Subcutaneous abdominal adipose tissue (tissue), 5 donors: Measurements from ENCODE around the gene SHE.

Experiments
- H3K27ac ChIP-seq: one replicate; pipeline ENCODE4 v1.7.0; 2013; ENCODE audit warnings: low read depth, mild to moderate bottlenecking, inconsistent platforms, low read length, moderate library complexity
- H3K27me3 ChIP-seq, 5 donors: one replicate each; pipeline ENCODE4 v1.7.0; 2013; ENCODE audit warnings: low read length in 5 of 5, inconsistent platforms in 1 of 5; ENCODE audit not compliant: control insufficient read depth in 5 of 5, insufficient read depth in 4 of 5
- H3K36me3 ChIP-seq, 5 donors: one replicate each; pipeline ENCODE4 v1.7.0; 2013; ENCODE audit warnings: low read length in 5 of 5; ENCODE audit not compliant: control insufficient read depth in 5 of 5, insufficient read depth in 5 of 5
- H3K4me1 ChIP-seq, 5 donors: one replicate each; pipeline ENCODE4 v1.7.0; 2013; ENCODE audit warnings: low read length in 5 of 5, mild to moderate bottlenecking in 3 of 5, moderate library complexity in 1 of 5; ENCODE audit not compliant: control insufficient read depth in 5 of 5, insufficient read depth in 5 of 5
- H3K4me3 ChIP-seq, 5 donors: one replicate each; pipeline ENCODE4 v1.7.0; 2013; ENCODE audit warnings: low read length in 5 of 5, low read depth in 1 of 5
- H3K9ac ChIP-seq, 5 donors: one replicate each; pipeline ENCODE4 v1.7.0; 2013; ENCODE audit warnings: low read length in 5 of 5, mild to moderate bottlenecking in 4 of 5, moderate library complexity in 3 of 5
- H3K9me3 ChIP-seq, 5 donors: one replicate each; pipeline ENCODE4 v1.7.0; 2013; ENCODE audit warnings: low read length in 5 of 5; ENCODE audit not compliant: control insufficient read depth in 5 of 5
- donor health status: healthy.
- donor health status: healthy.
- donor health status: healthy.
- donor health status: healthy.
- donor health status: healthy.

The SHE gene

GRCh38 chr1:154456631-154457030 lies 45.6 kb downstream of the SHE start:
- no peak overlapping the region for H3K4me3 ChIP-seq
- no peak overlapping the region for H3K9ac ChIP-seq
- H3K9me3 ChIP-seq = no peaks in the 10 kb centered on the region
- H3K4me1 ChIP-seq = peaks cover 3 to 20% (median 13%) of the 10 kb centered on the region in 5 donors
- peaks cover 0 to 52% (median 12%) of the 10 kb centered on the region in 5 donors for H3K36me3 ChIP-seq
- no peak overlapping the region for H3K27ac ChIP-seq
- no peaks in the 10 kb centered on the region for H3K27me3 ChIP-seq

DNA sequence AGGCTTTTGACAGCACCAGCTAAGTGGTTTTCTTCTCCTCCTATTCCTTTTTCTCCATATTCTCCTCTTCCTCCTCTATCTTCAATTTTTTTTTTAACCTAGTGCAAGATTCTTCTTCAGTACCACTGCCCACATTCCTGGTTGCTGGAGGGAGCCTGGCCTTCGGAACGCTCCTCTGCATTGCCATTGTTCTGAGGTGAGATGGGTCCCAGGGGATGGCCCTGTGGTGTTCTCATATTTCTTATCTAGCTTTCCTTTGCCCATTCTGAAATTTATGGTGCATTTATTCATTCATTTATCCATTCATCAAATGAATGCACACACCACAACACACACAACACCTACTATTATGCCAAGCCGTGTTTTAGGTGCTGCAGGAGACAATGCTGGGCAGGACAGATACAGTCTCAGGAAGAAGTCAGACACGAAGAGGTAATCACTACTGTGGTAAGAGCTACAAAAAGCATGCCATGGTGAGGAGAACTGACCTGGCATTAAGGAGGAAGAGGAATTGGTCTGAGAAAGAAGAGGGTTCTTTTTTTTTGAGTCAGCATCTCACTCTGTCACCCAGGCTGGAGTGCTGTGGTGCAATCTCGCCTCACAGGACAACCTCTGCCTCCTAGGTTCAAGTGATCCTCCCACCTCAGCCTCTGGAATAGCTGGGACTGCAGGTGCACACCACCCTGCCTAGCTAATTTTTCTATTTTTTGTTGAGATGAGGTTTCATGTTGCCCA lies 47.7 kb downstream of the SHE start:
- H3K27me3 ChIP-seq = no peaks in the 10 kb centered on the region
- H3K27ac ChIP-seq = no peak overlapping the region
- peaks cover 3 to 20% (median 13%) of the 10 kb centered on the region in 5 donors for H3K4me1 ChIP-seq
- no peak overlapping the region for H3K4me3 ChIP-seq
- no peaks in the 10 kb centered on the region for H3K9me3 ChIP-seq
- H3K36me3 ChIP-seq = peaks cover 3 to 58% (median 23%) of the 10 kb centered on the region in 5 donors
- H3K9ac ChIP-seq = no peak overlapping the region

- H3K9me3 ChIP-seq = no peaks in the 10 kb centered on the region
- no peak overlapping the region for H3K9ac ChIP-seq
- no peaks in the 10 kb centered on the region for H3K27me3 ChIP-seq
- H3K36me3 ChIP-seq = peaks cover 5 to 58% (median 25%) of the 10 kb centered on the region in 5 donors
- peak overlapping the region; percentile 14 for H3K27ac ChIP-seq
- H3K4me3 ChIP-seq = no peak overlapping the region
- H3K4me1 ChIP-seq = peaks cover 3 to 20% (median 13%) of the 10 kb centered on the region in 5 donors
Measured at GRCh38 chr1:154453574-154454352, 48.4 kb downstream of the SHE start.

DNA sequence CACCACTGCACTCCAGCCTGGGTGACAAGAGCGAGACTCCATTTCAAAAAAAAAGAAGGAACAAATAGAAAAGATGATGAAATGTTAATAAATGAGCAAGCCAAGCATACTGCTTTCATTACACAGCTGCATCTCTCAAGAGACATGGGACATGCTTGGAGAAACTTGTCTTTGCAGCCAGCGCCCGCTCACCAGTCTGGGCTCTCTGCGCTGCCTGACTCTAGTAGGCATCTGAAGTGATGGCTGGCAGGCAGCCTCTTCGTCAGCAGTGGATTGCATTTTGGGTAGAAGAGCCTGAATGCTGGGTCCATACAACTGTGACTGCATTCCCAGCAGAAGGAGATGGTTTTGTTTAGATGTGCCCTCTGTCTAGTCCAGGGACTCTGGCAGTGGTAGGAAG lies 49.1 kb downstream of the SHE start:
- Histone ChIP-seq H3K9ac (no peak overlapping the region), H3K4me1 (peaks cover 3 to 25% (median 18%) of the 10 kb centered on the region in 5 donors), H3K27me3 (no peaks in the 10 kb centered on the region), H3K4me3 (no peak overlapping the region), H3K36me3 (peaks cover 5 to 60% (median 27%) of the 10 kb centered on the region in 5 donors), H3K9me3 (no peaks in the 10 kb centered on the region), H3K27ac (peak overlapping the region; percentile 14)

DNA sequence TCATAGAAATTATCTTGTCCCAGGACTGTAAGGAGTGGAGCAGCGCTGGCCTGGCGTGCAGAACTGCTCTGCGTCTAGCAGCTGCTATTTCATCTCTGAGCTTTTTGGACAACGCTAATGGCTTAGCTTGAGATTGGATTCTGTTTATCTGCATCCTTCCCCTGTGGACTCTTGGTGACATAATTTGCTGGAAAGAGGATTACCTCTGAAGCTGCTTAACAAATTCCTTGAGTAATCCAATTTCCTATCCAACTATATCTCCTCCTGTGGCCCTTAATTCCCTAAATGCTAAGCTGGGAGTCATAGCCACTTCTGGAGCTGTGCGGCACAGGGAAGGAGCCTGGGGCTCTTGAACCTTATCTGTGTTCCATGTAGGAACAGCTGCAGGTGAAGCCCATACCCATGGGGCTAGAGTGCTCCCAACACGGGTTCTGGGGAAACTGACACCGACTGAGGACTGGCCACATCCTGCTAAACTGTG lies 53.8 kb downstream of the SHE start:
- Histone ChIP-seq H3K9me3 (no peaks in the 10 kb centered on the region), H3K4me3 (no peak overlapping the region), H3K27me3 (no peaks in the 10 kb centered on the region), H3K27ac (no peak overlapping the region), H3K9ac (no peak overlapping the region), H3K4me1 (peaks cover 3 to 38% (median 29%) of the 10 kb centered on the region in 5 donors), H3K36me3 (peaks cover 5 to 53% (median 28%) of the 10 kb centered on the region in 5 donors)

DNA sequence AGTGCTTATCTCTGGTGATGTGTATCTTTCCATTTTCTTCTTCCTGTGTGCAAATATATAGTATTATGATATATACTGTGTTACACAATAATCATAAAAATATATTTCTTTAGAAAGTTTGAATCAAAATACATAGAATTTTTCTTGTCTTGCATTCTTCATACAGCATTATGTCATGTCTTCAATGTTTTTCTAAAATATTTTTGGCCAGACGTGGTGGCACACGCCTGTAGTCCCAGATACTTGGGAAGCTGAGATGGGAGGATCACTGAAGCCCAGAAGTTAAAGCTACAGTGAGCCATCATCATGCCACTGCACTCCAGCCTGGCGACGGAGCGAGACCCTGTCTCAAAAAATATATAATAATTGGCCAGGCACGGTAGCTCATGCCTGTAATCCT lies 55.4 kb downstream of the SHE start:
- Histone ChIP-seq H3K9me3 (no peaks in the 10 kb centered on the region), H3K27me3 (no peaks in the 10 kb centered on the region), H3K4me1 (peaks cover 0 to 37% (median 28%) of the 10 kb centered on the region in 5 donors), H3K9ac (no peak overlapping the region), H3K36me3 (peaks cover 5 to 63% (median 28%) of the 10 kb centered on the region in 5 donors), H3K4me3 (no peak overlapping the region), H3K27ac (peak overlapping the region; percentile 65)

DNA sequence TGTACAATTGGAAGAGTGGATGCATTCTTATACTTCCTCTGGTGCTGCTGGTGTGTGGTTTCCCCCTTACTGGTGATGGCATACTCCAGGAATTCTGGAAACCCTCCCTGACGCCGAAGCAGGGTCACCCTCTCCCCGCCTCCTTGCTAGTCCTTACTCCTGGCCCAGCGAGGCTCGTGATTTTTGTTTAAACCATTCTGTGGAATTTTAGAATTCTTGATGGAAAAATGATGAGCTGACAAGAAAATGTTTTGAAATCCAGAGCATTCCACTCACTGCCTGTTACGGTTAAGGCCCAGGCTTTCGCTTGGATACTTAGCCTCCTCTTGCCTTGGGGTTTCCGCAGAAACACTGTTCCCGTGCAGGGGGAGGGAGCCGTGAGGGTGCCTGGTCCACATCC lies 55.9 kb downstream of the SHE start:
- H3K9ac ChIP-seq = no peak overlapping the region
- H3K27ac ChIP-seq = peak overlapping the region; percentile 65
- H3K9me3 ChIP-seq = no peaks in the 10 kb centered on the region
- H3K27me3 ChIP-seq = no peaks in the 10 kb centered on the region
- H3K36me3 ChIP-seq = peaks cover 5 to 61% (median 32%) of the 10 kb centered on the region in 5 donors
- no peak overlapping the region for H3K4me3 ChIP-seq
- peaks cover 0 to 37% (median 28%) of the 10 kb centered on the region in 5 donors for H3K4me1 ChIP-seq

DNA sequence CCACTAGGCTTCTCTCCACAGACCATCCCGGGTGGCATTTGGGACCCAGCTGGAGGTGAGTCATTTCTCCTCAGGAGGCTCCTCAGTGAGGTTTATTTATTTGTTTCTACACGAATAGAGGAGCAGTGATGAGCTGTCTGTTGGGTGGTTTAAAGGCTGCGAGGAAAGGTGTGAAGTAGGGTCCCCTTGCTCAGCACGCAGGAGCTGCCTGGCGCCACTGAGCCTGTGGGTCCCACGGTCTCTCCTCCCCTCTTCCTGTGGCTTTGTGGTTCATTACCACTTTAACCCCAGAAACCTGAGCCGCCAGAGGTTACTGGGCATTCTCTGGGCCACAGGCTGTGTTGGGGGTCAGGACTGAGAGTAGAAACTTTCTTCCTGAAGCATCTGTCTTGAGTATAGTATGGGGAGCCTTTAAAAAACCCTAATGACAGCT lies 57.2 kb downstream of the SHE start:
- H3K27me3 ChIP-seq = no peaks in the 10 kb centered on the region
- no peak overlapping the region for H3K9ac ChIP-seq
- H3K4me1 ChIP-seq = peaks cover 0 to 37% (median 28%) of the 10 kb centered on the region in 5 donors
- H3K36me3 ChIP-seq = peaks cover 5 to 59% (median 29%) of the 10 kb centered on the region in 5 donors
- H3K27ac ChIP-seq = no peak overlapping the region
- no peak overlapping the region for H3K4me3 ChIP-seq
- no peaks in the 10 kb centered on the region for H3K9me3 ChIP-seq

DNA sequence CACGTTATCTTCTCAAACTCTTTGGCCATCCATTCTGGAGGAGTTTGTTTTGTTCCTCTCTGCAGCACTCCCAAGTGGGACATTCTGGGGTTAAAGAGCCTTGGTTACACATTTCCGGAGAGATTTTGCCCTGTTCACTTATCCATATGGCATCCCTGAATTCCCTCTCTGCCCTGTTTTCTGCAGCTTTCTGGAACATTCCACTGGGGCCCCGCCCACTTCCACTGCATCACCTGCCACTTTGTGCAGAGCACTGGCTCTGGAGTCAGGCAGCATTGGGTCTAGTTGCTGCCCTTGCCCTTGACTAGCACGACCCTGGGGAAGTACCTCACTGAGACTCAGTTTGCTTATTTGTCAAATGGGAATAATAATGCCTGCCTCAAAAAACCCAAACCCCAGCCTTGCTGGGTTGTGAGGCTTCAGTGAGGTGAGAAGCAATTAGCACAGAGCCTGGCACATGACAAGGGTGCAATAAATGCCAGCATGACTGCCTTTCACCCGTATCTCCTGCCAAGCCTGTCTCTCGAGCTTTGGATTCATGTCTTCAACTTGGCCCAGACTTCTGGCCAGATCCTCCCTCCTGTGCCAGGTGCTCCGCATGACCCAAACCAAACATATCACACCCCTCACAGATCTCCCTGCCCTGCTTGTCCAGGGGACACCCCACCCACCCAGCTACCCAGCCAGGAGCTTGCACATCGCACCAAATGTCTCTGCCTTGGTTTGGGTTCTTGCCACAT lies 58.8 kb downstream of the SHE start:
- Histone ChIP-seq H3K4me1 (peaks cover 0 to 41% (median 31%) of the 10 kb centered on the region in 5 donors), H3K4me3 (no peak overlapping the region), H3K27ac (no peak overlapping the region), H3K9ac (no peak overlapping the region), H3K36me3 (peaks cover 3 to 48% (median 22%) of the 10 kb centered on the region in 5 donors), H3K27me3 (no peaks in the 10 kb centered on the region), H3K9me3 (no peaks in the 10 kb centered on the region)
